Activated naive CD4-positive, alpha-beta T cell treated with anti-CD3 and anti-CD28 coated beads, Interleukin-2, amount 10 ng/mL, durations not matched to agents 5 hours and 36 hours (primary cell): Measurements from ENCODE around the gene C3orf22. TPM values are rescaled to one million over a fixed set of nuclear protein-coding genes. Genes with fewer than 3 reads are reported as not detected.

Source experiments
- total RNA-seq, 2 experiments: library from RNA; stranded (reverse); gene quantifications; one replicate each; pipeline ENCODE4 v1.2.3, GENCODE V29; 2021

C3orf22 gene
- not detected for total RNA-seq

DNA sequence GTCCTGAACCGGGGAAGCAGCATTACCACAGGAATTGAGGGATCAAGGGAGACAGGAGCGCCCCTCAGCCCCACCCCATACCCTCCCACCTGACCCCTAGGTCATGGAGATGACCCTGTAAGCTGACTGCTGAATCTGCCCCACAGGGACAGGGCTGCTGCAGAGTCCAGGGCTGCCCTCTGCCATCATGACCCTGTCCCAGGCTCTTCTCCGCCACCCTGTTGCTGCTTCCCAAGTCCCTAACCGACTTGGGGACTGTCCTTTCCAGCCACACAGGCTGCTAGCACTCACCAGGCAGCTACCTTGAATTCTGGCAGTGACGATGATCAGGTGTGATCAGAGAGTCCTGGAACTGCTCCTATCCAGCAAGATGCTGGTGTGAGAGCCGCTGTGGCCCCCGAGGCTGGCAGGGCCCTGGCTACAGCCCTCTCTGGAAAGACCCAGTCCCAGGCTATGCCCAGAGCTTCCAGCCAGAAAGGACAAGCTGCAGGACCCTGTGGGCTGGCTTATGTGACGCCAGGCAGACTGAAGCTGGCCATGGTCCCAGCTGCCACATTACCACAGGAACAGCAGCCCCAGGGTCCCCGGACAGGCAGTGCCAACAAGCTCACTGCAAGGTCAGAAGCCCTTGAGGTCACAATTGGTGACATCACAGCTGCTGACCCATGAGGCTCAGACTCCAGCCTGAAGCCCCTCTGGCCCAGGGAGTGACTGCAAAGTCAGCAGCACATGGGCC, at the start of gene C3orf22:
C3orf22 (minus strand) TSS at position 597 of the 736 bp plus-strand sequence. CDS start 5,542 bp downstream, outside the sequence.

GRCh38 chr3:126523745-126524428, 34.8 kb downstream of the C3orf22 start, which contains the start of gene CHST13:
Gene CHST13 (plus strand): TSS chr3:126524155. CDS start chr3:126524333, 178 bp downstream.

GRCh38 chr3:126517291-126517951, 41.3 kb downstream of the C3orf22 start, which contains the start of gene UROC1:
Gene UROC1 (minus strand): TSS chr3:126517773. CDS start chr3:126517719, 54 bp downstream.

Other genes with a start within 250 kb of the C3orf22 start
- gene KLF15, start 201.5 kb downstream of the C3orf22 start, total RNA-seq = not detected
- not detected for gene CFAP100, start 164.0 kb downstream of the C3orf22 start, total RNA-seq
- 10 to 100 TPM; 29.4 to 31.9 TPM for gene ZXDC, start 83.0 kb downstream of the C3orf22 start, total RNA-seq
- gene UROC1, start 41.2 kb downstream of the C3orf22 start, total RNA-seq = not detected
- not detected for gene CHST13, start 34.8 kb downstream of the C3orf22 start, total RNA-seq
- 1 to 10 TPM; 1.0 to 1.1 TPM for gene TXNRD3, start 96.2 kb upstream of the C3orf22 start, total RNA-seq
- gene CHCHD6, start 145.3 kb upstream of the C3orf22 start, total RNA-seq = 1 to 10 TPM; 4.6 to 6.0 TPM